ENCODE results near the gene INPP5J.
A peak's percentile ranks its signal among the peaks of the same experiment; 100 is the strongest.

Gene INPP5J

DNA sequence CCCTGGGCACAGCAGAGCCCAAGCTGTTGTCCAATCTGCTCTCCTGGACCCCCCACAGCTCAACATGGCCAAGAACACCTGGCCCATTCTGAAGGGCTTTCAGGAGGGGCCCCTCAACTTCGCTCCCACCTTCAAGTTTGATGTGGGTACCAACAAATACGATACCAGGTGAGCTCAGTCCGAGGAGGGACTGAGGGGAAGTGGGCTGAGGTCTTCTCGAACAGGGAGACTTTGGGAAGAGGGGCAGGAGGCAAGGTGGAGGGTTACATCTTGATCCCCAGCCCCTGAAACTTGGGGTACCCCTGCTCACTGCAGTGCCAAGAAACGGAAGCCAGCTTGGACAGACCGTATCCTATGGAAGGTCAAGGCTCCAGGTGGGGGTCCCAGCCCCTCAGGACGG lies 5.4 kb downstream of the INPP5J start:
- Histone ChIP-seq H3K9me3 (ENCODE audit: control insufficient read depth, insufficient read depth, low read depth, low read length) (no peaks in the 10 kb centered on the region), H3K27ac (ENCODE audit: extremely low read depth, low read depth, low read length) (no peak overlapping the region), H3K4me1 (ENCODE audit: control insufficient read depth, insufficient read depth, low read length) (peaks cover 7% of the 10 kb centered on the region), H3K4me3 (ENCODE audit: low read depth, low read length) (no peak overlapping the region), H3K36me3 (ENCODE audit: control insufficient read depth in 2 of 2, insufficient read depth in 1 of 2, low read length in 2 of 2) (peaks cover 0 to 8% of the 10 kb centered on the region in 2 experiments; a peak in 2 of 3 replicates)
- TF ChIP-seq ZNF112 (tag by site-specific recombination; IDR thresholded peaks at IDR 0.05): no peak
- TF ChIP-seq ZSCAN23 (tag by site-specific recombination; IDR thresholded peaks at IDR 0.05): no peak
- TF ChIP-seq KLF9 (tag by site-specific recombination; IDR thresholded peaks at IDR 0.05; ENCODE audit: low read depth): no peak
- TF ChIP-seq ZNF416 (tag by site-specific recombination; IDR thresholded peaks at IDR 0.05): no peak
- TF ChIP-seq ZNF792 (tag by site-specific recombination; IDR thresholded peaks at IDR 0.05): no peak
- TF ChIP-seq ZNF146 (tag by site-specific recombination; IDR thresholded peaks at IDR 0.05): no peak
- no peak for TF ChIP-seq ZSCAN16 (tag by site-specific recombination; IDR thresholded peaks at IDR 0.05)
- no peak for TF ChIP-seq ZBTB7A (tag by site-specific recombination; IDR thresholded peaks at IDR 0.05; ENCODE audit: low read depth)
- no peak for TF ChIP-seq ZBTB20 (tag by site-specific recombination; IDR thresholded peaks at IDR 0.05)
- no peak for TF ChIP-seq ZNF169 (tag by site-specific recombination; IDR thresholded peaks at IDR 0.05)
- POLR2A ChIA-PET: interaction anchor here (0.6 to 1.2 kb wide), 2 partner anchors 47 to 196 kb away, joined by 3 to 5 read pairs; partner anchors contain the start of gene SMTN
- CTCF ChIA-PET: interaction anchor here (1.1 to 2.1 kb wide), 2 partner anchors 20 to 45 kb away, joined by 4 to 11 read pairs; no protein-coding TSS in a partner anchor

DNA sequence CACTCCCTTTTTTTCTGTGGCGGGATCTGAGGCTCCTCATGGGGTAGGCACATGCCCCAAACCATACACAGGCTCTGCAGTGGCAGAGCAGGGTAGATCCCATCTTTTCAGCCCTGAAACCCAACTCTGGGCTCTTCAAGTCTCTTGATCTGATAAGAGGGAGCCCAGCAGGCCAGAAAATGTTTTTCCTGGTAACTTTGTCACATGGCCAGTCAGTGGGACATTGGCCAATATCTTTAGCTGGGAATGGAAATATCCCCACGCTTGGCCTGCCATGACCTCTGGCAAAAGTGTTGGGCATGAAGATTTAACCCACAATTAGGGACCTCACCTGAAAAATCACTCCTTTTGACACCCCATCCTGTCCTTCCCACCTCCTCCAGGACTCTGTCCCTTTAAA lies 8.1 kb downstream of the INPP5J start:
- ChIA-PET POLR2A (interaction anchor here (1.6 kb wide), 1 partner anchor 23 kb away, joined by 4 read pairs; the partner anchor contains the start of gene SELENOM), CTCF (interaction anchor here (0.9 to 1.3 kb wide), 3 partner anchors 18 to 23 kb away, joined by 3 read pairs; partner anchors contain the start of gene SELENOM)
- TF ChIP-seq GFI1B (tag by site-specific recombination; IDR thresholded peaks at IDR 0.05) (no peak), ZBTB17 (tag by site-specific recombination; IDR thresholded peaks at IDR 0.05) (peak; percentile 19; the same call in 1 of the 2 replicates), ZNF184 (tag by site-specific recombination; IDR thresholded peaks at IDR 0.05) (no peak), ZBTB21 (tag by site-specific recombination; IDR thresholded peaks at IDR 0.05) (no peak), ZBTB8A (tag by site-specific recombination; IDR thresholded peaks at IDR 0.05) (peak; percentile 31; the same call in 1 of the 2 replicates)
- Histone ChIP-seq H3K27ac (ENCODE audit: extremely low read depth, low read depth, low read length) (no peak overlapping the region), H3K4me3 (ENCODE audit: low read depth, low read length) (no peak overlapping the region), H3K9me3 (ENCODE audit: control insufficient read depth, insufficient read depth, low read depth, low read length) (no peaks in the 10 kb centered on the region), H3K36me3 (ENCODE audit: control insufficient read depth in 2 of 2, insufficient read depth in 1 of 2, low read length in 2 of 2) (peaks cover 0 to 12% of the 10 kb centered on the region in 2 experiments; a peak in 2 of 3 replicates), H3K4me1 (ENCODE audit: control insufficient read depth, insufficient read depth, low read length) (peaks cover 7% of the 10 kb centered on the region)

DNA sequence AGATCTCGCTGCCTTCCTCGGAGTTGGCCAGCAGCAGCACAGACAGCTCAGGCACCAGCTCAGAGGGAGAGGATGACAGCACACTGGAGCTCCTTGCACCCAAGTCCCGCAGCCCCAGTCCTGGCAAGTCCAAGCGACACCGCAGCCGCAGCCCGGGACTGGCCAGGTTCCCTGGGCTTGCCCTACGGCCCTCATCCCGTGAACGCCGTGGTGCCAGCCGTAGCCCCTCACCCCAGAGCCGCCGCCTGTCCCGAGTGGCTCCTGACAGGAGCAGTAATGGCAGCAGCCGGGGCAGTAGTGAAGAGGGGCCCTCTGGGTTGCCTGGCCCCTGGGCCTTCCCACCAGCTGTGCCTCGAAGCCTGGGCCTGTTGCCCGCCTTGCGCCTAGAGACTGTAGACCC lies 11.1 kb downstream of the INPP5J start:
- Histone ChIP-seq H3K4me3 (ENCODE audit: low read depth, low read length) (no peak overlapping the region), H3K27ac (ENCODE audit: extremely low read depth, low read depth, low read length) (no peak overlapping the region), H3K4me1 (ENCODE audit: control insufficient read depth, insufficient read depth, low read length) (peaks cover 7% of the 10 kb centered on the region), H3K36me3 (ENCODE audit: control insufficient read depth in 2 of 2, insufficient read depth in 1 of 2, low read length in 2 of 2) (peaks cover 0 to 3% of the 10 kb centered on the region in 2 experiments; a peak in 2 of 3 replicates), H3K9me3 (ENCODE audit: control insufficient read depth, insufficient read depth, low read depth, low read length) (no peaks in the 10 kb centered on the region)
- POLR2A ChIA-PET: no interaction called here
- CTCF ChIA-PET: interaction anchor here (0.5 kb wide), 1 partner anchor 8 kb away, joined by 3 read pairs; no protein-coding TSS in a partner anchor
- TF ChIP-seq, protein P1, sequence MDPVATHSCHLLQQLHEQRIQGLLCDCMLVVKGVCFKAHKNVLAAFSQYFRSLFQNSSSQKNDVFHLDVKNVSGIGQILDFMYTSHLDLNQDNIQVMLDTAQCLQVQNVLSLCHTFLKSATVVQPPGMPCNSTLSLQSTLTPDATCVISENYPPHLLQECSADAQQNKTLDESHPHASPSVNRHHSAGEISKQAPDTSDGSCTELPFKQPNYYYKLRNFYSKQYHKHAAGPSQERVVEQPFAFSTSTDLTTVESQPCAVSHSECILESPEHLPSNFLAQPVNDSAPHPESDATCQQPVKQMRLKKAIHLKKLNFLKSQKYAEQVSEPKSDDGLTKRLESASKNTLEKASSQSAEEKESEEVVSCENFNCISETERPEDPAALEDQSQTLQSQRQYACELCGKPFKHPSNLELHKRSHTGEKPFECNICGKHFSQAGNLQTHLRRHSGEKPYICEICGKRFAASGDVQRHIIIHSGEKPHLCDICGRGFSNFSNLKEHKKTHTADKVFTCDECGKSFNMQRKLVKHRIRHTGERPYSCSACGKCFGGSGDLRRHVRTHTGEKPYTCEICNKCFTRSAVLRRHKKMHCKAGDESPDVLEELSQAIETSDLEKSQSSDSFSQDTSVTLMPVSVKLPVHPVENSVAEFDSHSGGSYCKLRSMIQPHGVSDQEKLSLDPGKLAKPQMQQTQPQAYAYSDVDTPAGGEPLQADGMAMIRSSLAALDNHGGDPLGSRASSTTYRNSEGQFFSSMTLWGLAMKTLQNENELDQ (tag by site-specific recombination; IDR thresholded peaks at IDR 0.05; ENCODE audit: low read depth): no peak
- TF ChIP-seq ZNF133 (tag by site-specific recombination; IDR thresholded peaks at IDR 0.05) (no peak), ZNF138 (tag by site-specific recombination; IDR thresholded peaks at IDR 0.05; ENCODE audit: borderline replicate concordance) (no peak), ZBTB7A (tag by site-specific recombination; IDR thresholded peaks at IDR 0.05; ENCODE audit: low read depth) (no peak), ZNF629 (tag by site-specific recombination; IDR thresholded peaks at IDR 0.05) (no peak), ZNF830 (tag by site-specific recombination; IDR thresholded peaks at IDR 0.05; ENCODE audit: low read depth) (no peak), ZNF174 (tag by site-specific recombination; IDR thresholded peaks at IDR 0.05) (no peak), ZNF302 (tag by site-specific recombination; IDR thresholded peaks at IDR 0.05; ENCODE audit: low read depth) (no peak), ZNF248 (tag by site-specific recombination; IDR thresholded peaks at IDR 0.05) (no peak), ZNF423 (tag by site-specific recombination; IDR thresholded peaks at IDR 0.05) (no peak)
- TF ChIP-seq, protein P2, sequence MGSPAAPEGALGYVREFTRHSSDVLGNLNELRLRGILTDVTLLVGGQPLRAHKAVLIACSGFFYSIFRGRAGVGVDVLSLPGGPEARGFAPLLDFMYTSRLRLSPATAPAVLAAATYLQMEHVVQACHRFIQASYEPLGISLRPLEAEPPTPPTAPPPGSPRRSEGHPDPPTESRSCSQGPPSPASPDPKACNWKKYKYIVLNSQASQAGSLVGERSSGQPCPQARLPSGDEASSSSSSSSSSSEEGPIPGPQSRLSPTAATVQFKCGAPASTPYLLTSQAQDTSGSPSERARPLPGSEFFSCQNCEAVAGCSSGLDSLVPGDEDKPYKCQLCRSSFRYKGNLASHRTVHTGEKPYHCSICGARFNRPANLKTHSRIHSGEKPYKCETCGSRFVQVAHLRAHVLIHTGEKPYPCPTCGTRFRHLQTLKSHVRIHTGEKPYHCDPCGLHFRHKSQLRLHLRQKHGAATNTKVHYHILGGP (tag by site-specific recombination; IDR thresholded peaks at IDR 0.05): no peak
- TF ChIP-seq, protein P3, sequence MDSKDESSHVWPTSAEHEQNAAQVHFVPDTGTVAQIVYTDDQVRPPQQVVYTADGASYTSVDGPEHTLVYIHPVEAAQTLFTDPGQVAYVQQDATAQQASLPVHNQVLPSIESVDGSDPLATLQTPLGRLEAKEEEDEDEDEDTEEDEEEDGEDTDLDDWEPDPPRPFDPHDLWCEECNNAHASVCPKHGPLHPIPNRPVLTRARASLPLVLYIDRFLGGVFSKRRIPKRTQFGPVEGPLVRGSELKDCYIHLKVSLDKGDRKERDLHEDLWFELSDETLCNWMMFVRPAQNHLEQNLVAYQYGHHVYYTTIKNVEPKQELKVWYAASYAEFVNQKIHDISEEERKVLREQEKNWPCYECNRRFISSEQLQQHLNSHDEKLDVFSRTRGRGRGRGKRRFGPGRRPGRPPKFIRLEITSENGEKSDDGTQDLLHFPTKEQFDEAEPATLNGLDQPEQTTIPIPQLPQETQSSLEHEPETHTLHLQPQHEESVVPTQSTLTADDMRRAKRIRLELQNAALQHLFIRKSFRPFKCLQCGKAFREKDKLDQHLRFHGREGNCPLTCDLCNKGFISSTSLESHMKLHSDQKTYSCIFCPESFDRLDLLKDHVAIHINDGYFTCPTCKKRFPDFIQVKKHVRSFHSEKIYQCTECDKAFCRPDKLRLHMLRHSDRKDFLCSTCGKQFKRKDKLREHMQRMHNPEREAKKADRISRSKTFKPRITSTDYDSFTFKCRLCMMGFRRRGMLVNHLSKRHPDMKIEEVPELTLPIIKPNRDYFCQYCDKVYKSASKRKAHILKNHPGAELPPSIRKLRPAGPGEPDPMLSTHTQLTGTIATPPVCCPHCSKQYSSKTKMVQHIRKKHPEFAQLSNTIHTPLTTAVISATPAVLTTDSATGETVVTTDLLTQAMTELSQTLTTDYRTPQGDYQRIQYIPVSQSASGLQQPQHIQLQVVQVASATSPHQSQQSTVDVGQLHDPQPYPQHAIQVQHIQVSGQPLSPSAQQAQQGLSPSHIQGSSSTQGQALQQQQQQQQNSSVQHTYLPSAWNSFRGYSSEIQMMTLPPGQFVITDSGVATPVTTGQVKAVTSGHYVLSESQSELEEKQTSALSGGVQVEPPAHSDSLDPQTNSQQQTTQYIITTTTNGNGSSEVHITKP (tag by site-specific recombination; IDR thresholded peaks at IDR 0.05): no peak

All from HEK293 (cell line).